Neural cell (in vitro differentiated cells): ENCODE measurements around the gene PBX1. TPM values are rescaled to one million over a fixed set of nuclear protein-coding genes. Genes with fewer than 3 reads are reported as not detected.

Source experiments
- H2AFZ ChIP-seq: fragments of 200-600, 300-800 bp; sonication (generic), shearing (Covaris generic); 2 replicates; pipeline ENCODE4 v1.6.0; 2014; ENCODE audit warnings: low read depth, mild to moderate bottlenecking, antibody characterized with exemption, low read length, moderate library complexity
- H3F3A ChIP-seq: fragments of 200-600 bp; shearing (Covaris generic); 2 replicates; pipeline ENCODE4 v1.6.1; 2016; ENCODE audit warnings: mild to moderate bottlenecking, moderate library complexity, mixed read lengths, antibody characterized with exemption, low read length; ENCODE audit not compliant: insufficient read depth, poor library complexity, severe bottlenecking
- H3K27ac ChIP-seq: fragments of 200-600, 300-800 bp; sonication (generic), shearing (Covaris generic); 2 replicates; pipeline ENCODE4 v1.5.1; 2014; ENCODE audit warnings: mild to moderate bottlenecking, low read length, moderate library complexity
- H3K27me3 ChIP-seq: fragments of 300-800, 200-600 bp; sonication (generic), shearing (Covaris generic); 2 replicates; pipeline ENCODE4 v1.6.0; 2014; ENCODE audit warnings: mild to moderate bottlenecking, low read depth, low read length, moderate library complexity; ENCODE audit not compliant: insufficient read depth
- H3K36me3 ChIP-seq: fragments of 300-800, 200-600 bp; sonication (generic), shearing (Covaris generic); 2 replicates; pipeline ENCODE4 v1.5.1; 2014; ENCODE audit warnings: mild to moderate bottlenecking, antibody characterized with exemption, low read length, moderate library complexity; ENCODE audit not compliant: insufficient read depth
- H3K4me2 ChIP-seq: fragments of 300-800, 200-600 bp; sonication (generic), shearing (Covaris generic); 2 replicates; pipeline ENCODE4 v1.6.0; 2014; ENCODE audit warnings: mild to moderate bottlenecking, low read length
- H3K4me3 ChIP-seq: fragments of 300-800, 200-600 bp; sonication (generic), shearing (Covaris generic); 2 replicates; pipeline ENCODE4 v1.5.1; 2014; ENCODE audit warnings: mild to moderate bottlenecking, low read length, moderate library complexity
- H3K79me2 ChIP-seq: fragments of 200-600 bp; shearing (Covaris generic); replicated peaks from 2 replicates; pipeline ENCODE4 v1.6.0; 2014; ENCODE audit warnings: mild to moderate bottlenecking, low read length, moderate library complexity; ENCODE audit not compliant: insufficient read depth
- H3K9ac ChIP-seq: fragments of 300-800, 200-600 bp; sonication (generic), shearing (Covaris generic); 2 replicates; pipeline ENCODE4 v1.6.1; 2016; ENCODE audit warnings: mild to moderate bottlenecking, low read length, mixed read lengths
- H3K9me2 ChIP-seq: fragments of 200-600 bp; shearing (Covaris generic); 2 replicates; pipeline ENCODE4 v1.6.1; 2016; ENCODE audit warnings: mild to moderate bottlenecking, low read length, mixed read lengths; ENCODE audit not compliant: insufficient read depth
- H3K9me3 ChIP-seq: fragments of 200-600, 300-800 bp; sonication (generic), shearing (Covaris generic); 2 replicates; pipeline ENCODE4 v1.6.1; 2016; ENCODE audit warnings: mild to moderate bottlenecking, mixed run types, low read length, moderate library complexity, mixed read lengths
- H4K20me1 ChIP-seq: fragments of 200-600 bp; shearing (Covaris generic); 2 replicates; pipeline ENCODE4 v1.6.1; 2016; ENCODE audit warnings: mild to moderate bottlenecking, mixed run types; ENCODE audit not compliant: insufficient read depth
- EP300 ChIP-seq: fragments of 450-650 bp; conservative IDR thresholded peaks from 2 replicates; pipeline ENCODE4 v1.6.1; 2014; ENCODE audit warnings: antibody characterized with exemption, mild to moderate bottlenecking, moderate library complexity; ENCODE audit not compliant: poor library complexity, severe bottlenecking
- EZH2 ChIP-seq: fragments of 200-600, 300-800 bp; shearing (Covaris generic), sonication (generic); IDR thresholded peaks from 2 replicates; pipeline ENCODE4 v1.6.1; 2014; ENCODE audit warnings: antibody characterized with exemption, low read length, borderline replicate concordance, mild to moderate bottlenecking; ENCODE audit not compliant: insufficient read depth, poor library complexity, severe bottlenecking
- MXI1 ChIP-seq: fragments of 450-650 bp; conservative IDR thresholded peaks from 2 replicates; pipeline ENCODE4 v1.6.1; 2014; ENCODE audit warnings: antibody characterized with exemption, mild to moderate bottlenecking; ENCODE audit not compliant: poor library complexity, severe bottlenecking
- POLR2AphosphoS5 ChIP-seq: IDR thresholded peaks from 2 replicates; pipeline ENCODE4 v1.6.1; 2012
- RAD21 ChIP-seq: fragments of 450-650 bp; conservative IDR thresholded peaks from 2 replicates; pipeline ENCODE4 v1.6.1; 2014; ENCODE audit warnings: antibody characterized with exemption, mild to moderate bottlenecking, moderate library complexity
- SMC3 ChIP-seq: fragments of 450-650 bp; conservative IDR thresholded peaks from 2 replicates; pipeline ENCODE4 v1.6.1; 2014; ENCODE audit warnings: antibody characterized with exemption, mild to moderate bottlenecking, moderate library complexity; ENCODE audit not compliant: poor library complexity
- TAF1 ChIP-seq: IDR thresholded peaks from 2 replicates; pipeline ENCODE4 v1.6.1; 2012; ENCODE audit warnings: low read depth
- polyA plus RNA-seq: library from polyadenylated mRNA; depleted of rRNA; stranded (reverse); fragments of >200 nt; gene quantifications from 2 replicates; pipeline ENCODE4 v1.2.3, GENCODE V29; 2014
- TF ChIP-seq, protein P1 (sequence below): fragments of 450-650 bp; IDR thresholded peaks from 2 replicates; pipeline ENCODE4 v1.5.1; 2014; ENCODE audit warnings: antibody characterized with exemption, mild to moderate bottlenecking, moderate library complexity; ENCODE audit not compliant: poor library complexity, severe bottlenecking
- TF ChIP-seq, protein P2 (sequence below): IDR thresholded peaks from 2 replicates; pipeline ENCODE4 v1.6.1; 2012; ENCODE audit warnings: borderline replicate concordance

PBX1 gene
- polyA plus RNA-seq, 1 donor from 2014 or later = 42.4 TPM

DNA sequence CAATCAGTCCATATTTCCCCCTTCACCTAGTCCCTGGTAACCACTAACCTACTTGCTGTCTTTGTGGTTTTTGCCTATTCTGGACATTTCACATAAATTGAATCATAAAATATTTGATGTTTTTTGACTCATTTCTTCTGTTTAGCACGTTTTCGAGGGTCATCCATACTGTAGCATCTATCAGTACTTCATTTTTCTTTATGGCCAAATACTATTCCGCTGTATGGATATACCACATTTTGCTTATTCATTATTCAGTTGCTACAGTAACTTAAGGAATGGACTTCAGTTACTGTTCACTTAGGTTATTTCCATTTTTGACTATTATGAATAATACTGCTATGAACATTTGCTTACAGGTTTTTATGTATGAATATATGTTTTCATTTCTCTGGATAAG is 12.3 kb downstream of the PBX1 start:
- H3K27ac ChIP-seq = no peak overlapping the region
- no peak overlapping the region for H3K4me2 ChIP-seq
- no peak overlapping the region for H3K4me3 ChIP-seq
- H4K20me1 ChIP-seq = no peaks in the 10 kb centered on the region
- no peak overlapping the region for H3K9ac ChIP-seq
- peaks cover 95% of the 10 kb centered on the region for H3K79me2 ChIP-seq
- H2AFZ ChIP-seq = no peak overlapping the region
- no peaks in the 10 kb centered on the region for H3F3A ChIP-seq
- no peaks in the 10 kb centered on the region for H3K9me2 ChIP-seq
- H3K36me3 ChIP-seq = peaks cover 10% of the 10 kb centered on the region
- H3K9me3 ChIP-seq = no peaks in the 10 kb centered on the region
- no peaks in the 10 kb centered on the region for H3K27me3 ChIP-seq
- TF ChIP-seq, protein P1, sequence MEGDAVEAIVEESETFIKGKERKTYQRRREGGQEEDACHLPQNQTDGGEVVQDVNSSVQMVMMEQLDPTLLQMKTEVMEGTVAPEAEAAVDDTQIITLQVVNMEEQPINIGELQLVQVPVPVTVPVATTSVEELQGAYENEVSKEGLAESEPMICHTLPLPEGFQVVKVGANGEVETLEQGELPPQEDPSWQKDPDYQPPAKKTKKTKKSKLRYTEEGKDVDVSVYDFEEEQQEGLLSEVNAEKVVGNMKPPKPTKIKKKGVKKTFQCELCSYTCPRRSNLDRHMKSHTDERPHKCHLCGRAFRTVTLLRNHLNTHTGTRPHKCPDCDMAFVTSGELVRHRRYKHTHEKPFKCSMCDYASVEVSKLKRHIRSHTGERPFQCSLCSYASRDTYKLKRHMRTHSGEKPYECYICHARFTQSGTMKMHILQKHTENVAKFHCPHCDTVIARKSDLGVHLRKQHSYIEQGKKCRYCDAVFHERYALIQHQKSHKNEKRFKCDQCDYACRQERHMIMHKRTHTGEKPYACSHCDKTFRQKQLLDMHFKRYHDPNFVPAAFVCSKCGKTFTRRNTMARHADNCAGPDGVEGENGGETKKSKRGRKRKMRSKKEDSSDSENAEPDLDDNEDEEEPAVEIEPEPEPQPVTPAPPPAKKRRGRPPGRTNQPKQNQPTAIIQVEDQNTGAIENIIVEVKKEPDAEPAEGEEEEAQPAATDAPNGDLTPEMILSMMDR = no peak
- TF ChIP-seq, protein P2, sequence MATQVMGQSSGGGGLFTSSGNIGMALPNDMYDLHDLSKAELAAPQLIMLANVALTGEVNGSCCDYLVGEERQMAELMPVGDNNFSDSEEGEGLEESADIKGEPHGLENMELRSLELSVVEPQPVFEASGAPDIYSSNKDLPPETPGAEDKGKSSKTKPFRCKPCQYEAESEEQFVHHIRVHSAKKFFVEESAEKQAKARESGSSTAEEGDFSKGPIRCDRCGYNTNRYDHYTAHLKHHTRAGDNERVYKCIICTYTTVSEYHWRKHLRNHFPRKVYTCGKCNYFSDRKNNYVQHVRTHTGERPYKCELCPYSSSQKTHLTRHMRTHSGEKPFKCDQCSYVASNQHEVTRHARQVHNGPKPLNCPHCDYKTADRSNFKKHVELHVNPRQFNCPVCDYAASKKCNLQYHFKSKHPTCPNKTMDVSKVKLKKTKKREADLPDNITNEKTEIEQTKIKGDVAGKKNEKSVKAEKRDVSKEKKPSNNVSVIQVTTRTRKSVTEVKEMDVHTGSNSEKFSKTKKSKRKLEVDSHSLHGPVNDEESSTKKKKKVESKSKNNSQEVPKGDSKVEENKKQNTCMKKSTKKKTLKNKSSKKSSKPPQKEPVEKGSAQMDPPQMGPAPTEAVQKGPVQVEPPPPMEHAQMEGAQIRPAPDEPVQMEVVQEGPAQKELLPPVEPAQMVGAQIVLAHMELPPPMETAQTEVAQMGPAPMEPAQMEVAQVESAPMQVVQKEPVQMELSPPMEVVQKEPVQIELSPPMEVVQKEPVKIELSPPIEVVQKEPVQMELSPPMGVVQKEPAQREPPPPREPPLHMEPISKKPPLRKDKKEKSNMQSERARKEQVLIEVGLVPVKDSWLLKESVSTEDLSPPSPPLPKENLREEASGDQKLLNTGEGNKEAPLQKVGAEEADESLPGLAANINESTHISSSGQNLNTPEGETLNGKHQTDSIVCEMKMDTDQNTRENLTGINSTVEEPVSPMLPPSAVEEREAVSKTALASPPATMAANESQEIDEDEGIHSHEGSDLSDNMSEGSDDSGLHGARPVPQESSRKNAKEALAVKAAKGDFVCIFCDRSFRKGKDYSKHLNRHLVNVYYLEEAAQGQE = no peak
- TF ChIP-seq RAD21 = no peak
- no peak for TF ChIP-seq TAF1
- no peak for TF ChIP-seq POLR2AphosphoS5
- no peak for TF ChIP-seq EP300
- TF ChIP-seq MXI1 = no peak
- TF ChIP-seq EZH2 = no peak
- no peak for TF ChIP-seq SMC3

DNA sequence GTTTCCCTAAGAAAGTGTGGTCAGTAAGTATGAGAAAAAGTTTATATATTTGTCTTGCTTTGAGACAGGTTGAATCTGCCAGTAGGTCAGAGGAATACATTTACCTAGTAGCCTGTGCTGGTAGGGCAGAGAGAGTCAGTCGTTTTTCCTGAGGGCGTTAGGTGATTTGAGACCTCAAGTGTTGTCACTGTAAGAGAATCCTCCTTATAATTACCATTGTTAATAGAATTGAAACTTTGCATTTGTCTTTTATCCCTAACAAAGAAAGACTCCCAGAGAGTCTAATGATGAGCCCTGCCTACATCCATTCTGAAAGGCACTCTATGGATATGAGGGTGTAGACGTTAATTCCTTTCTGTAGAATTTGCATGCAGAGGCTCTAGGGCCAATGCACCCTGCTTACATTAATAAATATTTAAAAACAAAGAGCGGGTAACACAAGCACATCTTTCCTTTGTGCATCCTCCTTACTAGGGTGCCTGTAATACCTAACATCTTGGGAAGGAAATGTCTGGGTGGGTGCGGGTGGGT is 16.4 kb downstream of the PBX1 start:
- Histone ChIP-seq H3K27me3 (no peaks in the 10 kb centered on the region), H4K20me1 (no peaks in the 10 kb centered on the region), H2AFZ (no peak overlapping the region), H3K79me2 (peaks cover 90% of the 10 kb centered on the region), H3K9me2 (no peaks in the 10 kb centered on the region), H3K9me3 (no peaks in the 10 kb centered on the region), H3K27ac (no peak overlapping the region), H3K36me3 (no peaks in the 10 kb centered on the region), H3K4me2 (no peak overlapping the region), H3K4me3 (peak overlapping the region; percentile 61), H3K9ac (peak overlapping the region; percentile 63), H3F3A (peaks cover 5% of the 10 kb centered on the region)
- TF ChIP-seq RAD21 (no peak), MXI1 (no peak), POLR2AphosphoS5 (no peak), SMC3 (no peak), EZH2 (no peak), TAF1 (no peak), EP300 (no peak)
- TF ChIP-seq, protein P2 = no peak
- TF ChIP-seq, protein P1 = no peak
